ENCODE measurements around the gene COL18A1.

GRCh38 chr21:45423968-45424853 is 19.2 kb downstream of the COL18A1 start:
- TF ChIP-seq, protein P1, sequence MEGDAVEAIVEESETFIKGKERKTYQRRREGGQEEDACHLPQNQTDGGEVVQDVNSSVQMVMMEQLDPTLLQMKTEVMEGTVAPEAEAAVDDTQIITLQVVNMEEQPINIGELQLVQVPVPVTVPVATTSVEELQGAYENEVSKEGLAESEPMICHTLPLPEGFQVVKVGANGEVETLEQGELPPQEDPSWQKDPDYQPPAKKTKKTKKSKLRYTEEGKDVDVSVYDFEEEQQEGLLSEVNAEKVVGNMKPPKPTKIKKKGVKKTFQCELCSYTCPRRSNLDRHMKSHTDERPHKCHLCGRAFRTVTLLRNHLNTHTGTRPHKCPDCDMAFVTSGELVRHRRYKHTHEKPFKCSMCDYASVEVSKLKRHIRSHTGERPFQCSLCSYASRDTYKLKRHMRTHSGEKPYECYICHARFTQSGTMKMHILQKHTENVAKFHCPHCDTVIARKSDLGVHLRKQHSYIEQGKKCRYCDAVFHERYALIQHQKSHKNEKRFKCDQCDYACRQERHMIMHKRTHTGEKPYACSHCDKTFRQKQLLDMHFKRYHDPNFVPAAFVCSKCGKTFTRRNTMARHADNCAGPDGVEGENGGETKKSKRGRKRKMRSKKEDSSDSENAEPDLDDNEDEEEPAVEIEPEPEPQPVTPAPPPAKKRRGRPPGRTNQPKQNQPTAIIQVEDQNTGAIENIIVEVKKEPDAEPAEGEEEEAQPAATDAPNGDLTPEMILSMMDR (IDR thresholded peaks at IDR 0.05): no peak
- TF ChIP-seq POLR2A (IDR thresholded peaks at IDR 0.05): no peak
- no peak for TF ChIP-seq EP300 (IDR thresholded peaks at IDR 0.05; ENCODE audit: low read depth)
- no peak for TF ChIP-seq POLR2AphosphoS5 (IDR thresholded peaks at IDR 0.05)

Measured in transverse colon (tissue), 4 donors.